ENCODE results near the gene LYSMD3.

Gene LYSMD3

DNA sequence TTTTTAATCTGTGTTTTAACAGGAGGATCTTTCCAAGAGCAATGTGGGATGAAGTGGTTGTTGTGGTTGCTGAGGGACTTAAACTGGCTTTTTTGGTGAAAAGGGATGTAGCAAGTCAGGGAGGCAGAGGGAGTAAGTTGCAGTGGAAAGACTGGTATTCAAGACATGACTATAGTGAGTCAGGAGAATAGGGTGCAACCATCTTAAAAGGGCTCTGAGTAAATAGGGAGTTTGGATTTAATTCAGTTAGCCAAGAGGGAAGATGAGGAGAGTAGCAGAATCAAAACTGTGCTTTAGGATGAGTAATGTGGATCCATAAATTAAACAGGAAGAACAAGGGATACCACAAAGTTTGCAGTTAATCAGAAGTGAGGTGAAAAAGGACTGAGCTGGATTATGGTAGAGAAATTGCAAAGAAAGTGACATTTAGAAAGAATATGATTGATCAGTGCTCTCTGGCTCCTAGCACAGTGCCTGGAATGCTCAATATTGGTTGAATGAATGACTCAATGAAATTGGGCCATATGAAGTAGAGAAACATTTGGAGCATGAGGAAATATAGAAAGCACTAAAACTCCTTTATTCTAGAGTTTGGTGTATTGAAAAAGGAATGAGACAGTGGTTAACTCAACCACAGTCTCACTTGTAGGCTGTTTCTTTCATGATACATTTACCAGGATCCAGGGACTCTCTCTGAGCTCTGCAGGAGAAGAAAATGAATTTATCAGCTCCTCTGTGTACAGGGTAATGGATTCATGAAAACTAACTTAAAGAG, 49.6 kb downstream of the LYSMD3 start:
- no peak for DNase-seq (ENCODE audit: low read depth in 3 of 3)

DNA sequence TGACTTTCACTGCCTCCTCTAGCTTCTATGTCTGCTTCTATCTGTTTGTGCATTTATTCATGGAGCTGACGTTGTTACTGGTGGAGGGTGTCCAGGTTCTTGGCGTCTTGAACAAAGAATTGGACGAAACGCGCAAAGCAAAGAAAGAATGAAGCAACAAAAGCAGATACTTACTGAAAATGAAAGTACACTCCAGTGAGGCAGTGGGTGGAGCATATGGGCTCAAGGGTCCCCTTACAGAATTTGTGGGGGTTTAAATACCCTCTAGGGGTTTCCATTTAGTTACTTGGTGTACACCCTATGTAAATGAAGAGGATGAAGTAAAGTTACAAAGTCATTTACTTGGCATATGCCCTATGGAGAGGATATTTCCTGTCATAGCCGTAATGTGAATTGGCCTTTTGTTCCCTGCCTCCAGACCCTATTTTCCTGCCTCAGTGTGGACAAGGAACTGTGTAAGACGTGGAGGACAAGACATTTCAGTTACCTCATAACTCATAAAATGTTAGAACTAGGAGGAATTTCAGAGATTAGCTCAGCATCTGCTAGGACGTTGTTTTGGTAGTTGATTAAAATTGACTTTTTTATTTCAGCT, 51.7 kb downstream of the LYSMD3 start:
- no peak for DNase-seq (ENCODE audit: low read depth in 3 of 3)

DNA sequence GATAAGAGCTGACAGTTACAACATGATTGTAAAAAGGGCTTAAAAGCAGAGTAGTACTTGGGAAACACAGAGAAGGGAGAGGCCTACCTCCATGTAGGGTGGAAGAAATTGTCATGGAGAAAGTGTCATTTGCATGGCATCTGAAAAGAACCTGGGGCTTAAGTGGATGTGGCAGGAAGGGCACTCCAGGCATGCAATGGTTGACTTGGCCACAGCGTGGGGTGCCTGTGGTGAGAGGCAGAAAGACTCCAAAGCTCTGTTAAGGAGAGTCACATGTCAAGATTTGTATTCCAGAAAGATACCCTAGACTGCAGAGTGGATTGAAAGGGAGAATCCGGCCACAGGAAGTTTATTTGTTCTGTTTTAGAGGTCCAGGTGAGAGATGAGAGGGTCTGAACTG, 52.3 kb downstream of the LYSMD3 start:
- DNase-seq (ENCODE audit: low read depth in 3 of 3): no peak

DNA sequence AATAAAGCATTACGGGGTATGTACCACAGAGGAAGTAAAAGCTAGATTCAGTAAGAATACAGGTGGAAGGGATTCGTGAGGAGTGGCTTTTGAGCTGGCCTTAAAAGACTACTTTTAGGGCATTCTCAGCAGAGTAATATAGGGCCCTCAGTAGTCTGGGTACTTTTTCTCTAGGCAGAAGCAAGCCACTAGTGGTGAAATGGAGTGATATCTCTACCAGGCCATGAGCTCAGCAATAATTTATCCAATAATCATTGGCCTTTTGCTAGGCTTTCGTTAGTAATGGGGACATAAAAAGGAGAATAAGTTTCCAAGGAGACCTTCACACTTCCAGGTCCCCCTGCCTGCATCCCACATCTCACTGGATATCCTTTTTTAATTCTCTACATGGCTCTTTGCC, 53.0 kb downstream of the LYSMD3 start:
- no peak for DNase-seq (ENCODE audit: low read depth in 3 of 3)

DNA sequence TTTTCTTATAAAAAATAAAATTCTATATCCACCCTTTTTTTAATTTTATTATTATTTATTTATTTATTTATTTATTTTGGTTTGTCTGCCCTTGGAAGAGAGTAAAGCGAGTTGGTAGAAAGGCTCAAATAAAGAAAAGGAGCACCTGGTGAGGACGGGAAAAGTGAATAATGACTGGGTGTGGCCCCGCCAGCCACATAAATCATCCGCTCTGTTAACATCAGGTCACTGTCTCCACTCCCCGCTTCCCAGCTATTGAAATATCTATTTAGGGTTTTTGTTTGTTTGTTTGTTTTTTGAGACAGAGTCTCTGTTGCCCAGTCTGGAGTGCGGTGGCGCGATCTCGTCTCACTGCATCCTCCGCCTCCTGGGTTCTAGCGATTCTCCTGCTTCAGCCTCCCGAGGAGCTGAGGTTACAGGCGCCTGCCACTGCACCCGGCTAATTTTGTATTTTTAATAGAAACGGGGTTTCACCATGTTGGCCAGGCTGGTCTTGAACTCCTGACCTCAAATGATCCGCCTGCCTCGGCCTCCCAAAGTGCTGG, 53.9 kb downstream of the LYSMD3 start:
- DNase-seq (ENCODE audit: low read depth in 3 of 3): no peak

DNA sequence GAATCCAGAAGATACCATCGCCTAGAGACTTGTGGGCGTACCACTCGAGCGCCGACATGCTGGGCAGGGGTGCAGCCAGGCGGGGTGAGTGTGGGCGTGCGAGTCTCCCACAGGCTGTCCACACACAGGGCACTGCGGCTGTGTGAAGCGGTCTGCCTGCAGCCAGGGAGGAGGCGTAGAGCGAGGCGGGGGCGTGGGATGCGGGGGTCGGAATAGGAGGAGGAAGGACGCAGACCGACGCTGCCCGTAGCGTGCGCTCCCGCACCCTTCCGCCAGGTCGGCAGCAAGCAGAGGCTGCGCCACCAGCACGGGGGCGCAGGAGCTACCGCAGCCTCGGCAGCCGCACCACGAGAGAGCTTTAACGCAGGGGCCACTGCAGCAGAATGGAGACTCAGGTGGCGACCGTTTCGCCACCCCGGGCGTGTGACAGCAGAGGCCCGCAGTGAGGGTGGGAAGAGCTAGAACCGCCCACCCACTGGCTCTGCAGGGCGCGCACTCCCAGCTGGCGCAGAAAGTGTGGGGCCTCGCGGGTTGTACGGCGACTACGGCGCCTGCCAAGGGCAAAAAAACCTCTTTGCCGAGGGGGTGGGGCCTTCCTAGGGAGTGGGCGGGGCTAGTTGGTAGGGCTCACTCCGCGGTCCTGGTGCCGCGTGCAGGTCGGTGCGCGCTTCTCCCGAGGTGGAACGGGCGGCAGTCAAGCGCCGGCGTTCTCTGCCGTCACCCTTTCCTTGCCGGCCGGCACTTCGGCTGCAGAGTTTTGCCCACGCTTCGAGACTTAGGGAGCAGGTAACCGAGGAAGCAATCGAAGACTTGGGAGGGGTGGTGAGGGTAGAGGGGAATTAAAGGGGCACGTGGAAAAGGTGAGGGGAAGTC, 54.9 kb downstream of the LYSMD3 start, which contains the start of the genes MBLAC2 and POLR3G:
MBLAC2 (minus strand) TSS at position 537 of the 873 bp plus-strand sequence; CDS start at position 58, 479 bp downstream.
POLR3G (plus strand) TSS at position 630 of the 873 bp plus-strand sequence. CDS start 10,704 bp downstream, outside the sequence.
- DNase-seq (ENCODE audit: low read depth in 3 of 3): peak; percentile 90 to 95 (median 90)

DNA sequence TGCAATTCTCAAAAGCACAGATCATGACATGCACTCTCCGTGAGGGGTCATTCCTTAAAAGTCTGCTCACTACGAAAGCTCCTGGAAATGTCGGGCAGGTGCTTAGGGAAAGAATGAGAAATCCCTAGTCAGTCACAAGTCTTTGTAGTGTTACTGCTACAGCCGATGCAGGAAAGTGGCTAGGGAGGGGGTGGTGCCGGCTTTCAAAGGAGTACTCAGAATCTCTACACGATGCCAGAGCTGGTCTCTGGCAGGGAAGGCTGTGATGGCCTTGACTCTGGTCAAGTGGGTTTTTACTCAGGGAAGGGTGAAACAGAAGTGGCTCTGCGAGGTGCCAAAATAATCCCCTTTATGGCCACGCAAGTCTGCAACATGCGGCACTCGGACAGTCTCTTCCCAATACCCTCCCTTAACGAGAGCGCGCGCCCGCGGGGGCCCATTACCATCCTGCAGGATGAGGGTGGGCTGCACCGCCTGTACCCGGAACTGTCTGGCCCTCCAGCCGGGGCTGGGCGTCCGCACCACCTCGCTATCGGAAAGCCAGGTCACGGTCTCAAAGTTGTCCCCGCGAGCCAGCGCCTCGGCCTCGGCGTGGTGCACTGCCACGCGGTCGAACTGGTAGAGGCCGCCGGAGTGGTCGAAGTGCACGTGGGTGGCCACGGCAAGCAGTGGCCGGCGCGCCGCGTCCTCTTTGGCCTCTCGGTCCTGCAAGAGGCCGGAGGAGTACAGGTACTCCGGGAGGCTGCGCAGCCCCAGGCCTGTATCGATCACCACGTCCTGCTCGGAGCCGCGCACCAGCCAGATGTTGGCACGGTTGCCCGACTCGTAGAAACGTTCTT, 55.8 kb downstream of the LYSMD3 start:
- peak in 2 of 3 experiments; percentile 6 to 28 for DNase-seq (ENCODE audit: low read depth in 3 of 3)

DNA sequence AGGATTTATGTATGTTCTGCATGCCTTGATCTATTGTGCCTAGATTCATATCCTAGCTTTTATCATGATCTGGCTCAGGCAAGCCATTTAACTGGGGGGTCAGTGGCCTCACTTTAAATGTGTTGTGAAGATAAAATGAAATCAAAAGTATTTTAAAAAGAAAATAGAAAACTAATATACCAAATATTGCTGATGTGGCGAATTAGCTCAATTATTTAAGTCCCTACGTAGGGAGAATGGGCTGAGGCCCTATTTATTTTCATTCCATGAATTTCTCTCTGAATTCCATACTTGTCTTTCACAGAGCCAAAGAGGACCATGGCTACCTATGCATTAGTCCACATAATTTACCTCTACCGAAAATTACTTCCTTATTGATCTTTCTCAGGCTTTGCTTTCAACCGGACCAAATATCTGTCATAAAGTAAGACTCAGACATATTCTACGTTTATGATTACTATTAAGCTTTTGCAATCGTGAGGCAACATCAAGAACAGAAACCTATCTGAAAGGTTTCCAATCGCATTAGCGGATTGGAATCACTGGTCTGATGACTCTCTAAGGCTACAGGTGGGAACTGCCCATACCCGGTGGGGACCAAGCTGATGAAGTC, 56.5 kb downstream of the LYSMD3 start:
- DNase-seq (ENCODE audit: low read depth in 3 of 3): no peak
